Measurements from ENCODE around the gene ENO1. TPM values are rescaled to one million over a fixed set of nuclear protein-coding genes. Genes with fewer than 3 reads are reported as not detected.

ENO1 gene
- total and polyA plus RNA-seq, 9 of the 15 experiments (the other 6 are each of a cell fraction or from before 2014, with no cell fraction given), result 2,249 to 7,472 (median 2,868) TPM

- no peak for TF ChIP-seq USF1 (CRISPR knock-in tag; IDR thresholded peaks at IDR 0.05)
- TF ChIP-seq SFPQ (IDR thresholded peaks at IDR 0.05; ENCODE audit: low read depth, low read length), result no peak
- TF ChIP-seq SREBF2 (CRISPR knock-in tag; IDR thresholded peaks at IDR 0.05), result no peak
- no peak for TF ChIP-seq ZNF274 (IDR thresholded peaks at IDR 0.05; ENCODE audit: borderline replicate concordance, low read depth, low read length)
- TF ChIP-seq GATA2 (CRISPR knock-in tag; IDR thresholded peaks at IDR 0.05), result no peak
- no peak for TF ChIP-seq TCF7L2 (IDR thresholded peaks at IDR 0.05; ENCODE audit: low read depth, low read length)
- TF ChIP-seq TSC22D4 (tag; IDR thresholded peaks at IDR 0.05), result no peak
- TF ChIP-seq, protein P1, sequence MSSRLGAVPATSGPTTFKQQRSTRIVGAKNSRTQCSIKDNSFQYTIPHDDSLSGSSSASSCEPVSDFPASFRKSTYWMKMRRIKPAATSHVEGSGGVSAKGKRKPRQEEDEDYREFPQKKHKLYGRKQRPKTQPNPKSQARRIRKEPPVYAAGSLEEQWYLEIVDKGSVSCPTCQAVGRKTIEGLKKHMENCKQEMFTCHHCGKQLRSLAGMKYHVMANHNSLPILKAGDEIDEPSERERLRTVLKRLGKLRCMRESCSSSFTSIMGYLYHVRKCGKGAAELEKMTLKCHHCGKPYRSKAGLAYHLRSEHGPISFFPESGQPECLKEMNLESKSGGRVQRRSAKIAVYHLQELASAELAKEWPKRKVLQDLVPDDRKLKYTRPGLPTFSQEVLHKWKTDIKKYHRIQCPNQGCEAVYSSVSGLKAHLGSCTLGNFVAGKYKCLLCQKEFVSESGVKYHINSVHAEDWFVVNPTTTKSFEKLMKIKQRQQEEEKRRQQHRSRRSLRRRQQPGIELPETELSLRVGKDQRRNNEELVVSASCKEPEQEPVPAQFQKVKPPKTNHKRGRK (tag; IDR thresholded peaks at IDR 0.05), result no peak; the same call in 1 of the 2 replicates
- TF ChIP-seq, protein P2, sequence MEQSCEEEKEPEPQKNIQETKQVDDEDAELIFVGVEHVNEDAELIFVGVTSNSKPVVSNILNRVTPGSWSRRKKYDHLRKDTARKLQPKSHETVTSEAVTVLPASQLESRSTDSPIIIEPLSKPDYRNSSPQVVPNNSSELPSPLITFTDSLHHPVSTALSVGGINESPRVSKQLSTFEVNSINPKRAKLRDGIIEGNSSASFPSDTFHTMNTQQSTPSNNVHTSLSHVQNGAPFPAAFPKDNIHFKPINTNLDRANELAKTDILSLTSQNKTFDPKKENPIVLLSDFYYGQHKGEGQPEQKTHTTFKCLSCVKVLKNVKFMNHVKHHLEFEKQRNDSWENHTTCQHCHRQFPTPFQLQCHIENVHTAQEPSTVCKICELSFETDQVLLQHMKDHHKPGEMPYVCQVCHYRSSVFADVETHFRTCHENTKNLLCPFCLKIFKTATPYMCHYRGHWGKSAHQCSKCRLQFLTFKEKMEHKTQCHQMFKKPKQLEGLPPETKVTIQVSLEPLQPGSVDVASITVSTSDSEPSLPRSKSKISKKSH (CRISPR knock-in tag; IDR thresholded peaks at IDR 0.05), result no peak
- no peak for TF ChIP-seq HDGF (IDR thresholded peaks at IDR 0.05)
- no peak for TF ChIP-seq KDM5B (IDR thresholded peaks at IDR 0.05; ENCODE audit: insufficient replicate concordance, low read depth, low read length)
- TF ChIP-seq ZC3H4 (CRISPR knock-in tag; IDR thresholded peaks at IDR 0.05; ENCODE audit: borderline replicate concordance), result no peak
- no peak for TF ChIP-seq VEZF1 (CRISPR knock-in tag; IDR thresholded peaks at IDR 0.05)
- TF ChIP-seq ZNF3 (CRISPR knock-in tag; IDR thresholded peaks at IDR 0.05), result no peak
- TF ChIP-seq, protein P3, sequence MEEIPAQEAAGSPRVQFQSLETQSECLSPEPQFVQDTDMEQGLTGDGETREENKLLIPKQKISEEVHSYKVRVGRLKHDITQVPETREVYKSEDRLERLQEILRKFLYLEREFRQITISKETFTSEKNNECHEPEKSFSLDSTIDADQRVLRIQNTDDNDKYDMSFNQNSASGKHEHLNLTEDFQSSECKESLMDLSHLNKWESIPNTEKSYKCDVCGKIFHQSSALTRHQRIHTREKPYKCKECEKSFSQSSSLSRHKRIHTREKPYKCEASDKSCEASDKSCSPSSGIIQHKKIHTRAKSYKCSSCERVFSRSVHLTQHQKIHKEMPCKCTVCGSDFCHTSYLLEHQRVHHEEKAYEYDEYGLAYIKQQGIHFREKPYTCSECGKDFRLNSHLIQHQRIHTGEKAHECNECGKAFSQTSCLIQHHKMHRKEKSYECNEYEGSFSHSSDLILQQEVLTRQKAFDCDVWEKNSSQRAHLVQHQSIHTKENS (CRISPR knock-in tag; IDR thresholded peaks at IDR 0.05), result no peak
These were observed 1.0 kb upstream of the ENO1 start (continued) for GRCh38 chr1:8879464-8879921.
